DND-41 (cell line): ENCODE measurements around the gene CPNE6.

ENCODE experiments used
- CTCF ChIP-seq: IDR thresholded peaks from 2 replicates; pipeline ENCODE4 v1.5.1; 2012; ENCODE audit warnings: borderline replicate concordance, low read length, moderate library complexity, mild to moderate bottlenecking; ENCODE audit not compliant: poor library complexity, severe bottlenecking; ENCODE audit errors: extremely low read depth
- EZH2 ChIP-seq: IDR thresholded peaks from 3 replicates; pipeline ENCODE4 v1.6.1; 2012; ENCODE audit warnings: borderline replicate concordance, low read depth, mild to moderate bottlenecking, moderate library complexity, low read length, inconsistent platforms; ENCODE audit not compliant: severe bottlenecking

DNA sequence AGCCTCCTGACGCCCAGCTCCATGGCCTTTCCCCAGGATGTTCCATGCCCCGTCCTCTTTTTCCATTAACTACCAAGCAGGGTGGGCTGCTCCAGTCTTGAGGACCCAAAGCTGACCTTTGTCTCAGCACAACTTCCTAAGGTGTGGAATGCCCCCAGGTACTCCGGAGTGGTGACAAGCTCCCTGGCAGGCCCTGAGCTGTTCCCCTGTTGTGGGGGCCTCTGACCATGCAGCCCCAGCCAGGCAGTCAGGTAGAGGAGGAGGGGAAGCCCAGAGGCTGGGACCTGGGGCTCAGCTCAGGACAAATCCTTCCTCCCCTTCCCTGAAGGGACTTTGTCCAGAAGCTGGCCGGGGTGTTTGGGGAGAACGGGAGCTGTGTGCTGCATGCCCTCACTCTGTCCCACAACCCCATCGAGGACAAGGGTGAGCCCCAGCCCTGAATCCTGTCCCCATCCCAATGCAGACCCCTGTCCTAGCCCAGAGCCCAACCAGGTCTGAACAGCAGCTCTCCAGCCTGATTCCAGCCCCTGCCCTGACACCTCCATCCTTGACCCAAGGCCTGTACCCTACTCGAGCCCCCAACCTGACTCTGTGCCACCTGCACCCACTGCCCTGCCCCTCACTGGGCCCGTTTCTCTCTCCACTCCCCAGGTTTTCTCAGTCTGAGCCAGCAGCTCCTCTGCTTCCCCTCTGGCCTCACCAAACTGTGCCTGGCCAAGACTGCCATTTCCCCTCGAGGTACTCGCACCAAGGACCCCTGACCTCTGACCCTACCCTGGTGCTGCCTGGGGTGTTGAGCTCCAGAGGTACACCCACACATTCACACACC, 15.2 kb upstream of the CPNE6 start:
- TF ChIP-seq CTCF (no peak), EZH2 (no peak)
